Tibial artery (tissue), 4 donors: Measurements from ENCODE around the gene LMLN.

Source experiments
- DNase-seq, 2 donors: peaks; one replicate each; pipeline ENCODE4 v3.0.0-alpha.2; 2019
- H3K27ac ChIP-seq, 2 donors: fragments of 200-600 bp; sonication (generic) in 1 of 2; 1 replicate in 1 of 2; 2 replicates in 1 of 2; pipeline ENCODE4 v1.5.1; 2018 to 2019; ENCODE audit warnings: mild to moderate bottlenecking in 1 of 2
- H3K27me3 ChIP-seq, 2 donors: fragments of 200-600 bp; sonication (generic) in 1 of 2; one replicate each; pipeline versions ENCODE4 v1.5.1 to v1.6.0; 2016 to 2019
- H3K36me3 ChIP-seq, 3 donors: fragments of 200-600 bp; sonication (generic) in 2 of 3; one replicate each; pipeline ENCODE4 v1.5.1; 2016 to 2019; ENCODE audit warnings: mild to moderate bottlenecking in 2 of 3
- H3K4me1 ChIP-seq, 4 donors: fragments of 200-600 bp; sonication (generic) in 2 of 4; 1 replicate in 3 of 4; 2 replicates in 1 of 4; pipeline ENCODE4 v1.5.1; 2016 to 2019
- H3K4me3 ChIP-seq, 2 donors: fragments of 200-600 bp; sonication (generic) in 1 of 2; 1 replicate in 1 of 2; 2 replicates in 1 of 2; pipeline ENCODE4 v1.5.1; 2018 to 2019; ENCODE audit warnings: mild to moderate bottlenecking in 2 of 2
- H3K9me3 ChIP-seq, 3 donors: fragments of 200-600 bp; sonication (generic) in 1 of 3; one replicate each; pipeline ENCODE4 v1.5.1; 2016 to 2019
- intact Hi-C: fragments of 100-400 bp; cut with DNase I; formaldehyde crosslinking; loops from one replicate; pipeline ENCODE4 v1.15.0; 2023; ENCODE audit warnings: low total_unique reads
- TF ChIP-seq, protein P1 (sequence below), 2 experiments: fragments of 200-600 bp in 1 of 2; fragments of 450-650 bp in 1 of 2; IDR thresholded peaks; one replicate each; pipeline ENCODE4 v1.5.1; 2017 to 2019; ENCODE audit warnings: antibody characterized with exemption in 2 of 2, mild to moderate bottlenecking in 1 of 2, moderate library complexity in 1 of 2

Gene LMLN

DNA sequence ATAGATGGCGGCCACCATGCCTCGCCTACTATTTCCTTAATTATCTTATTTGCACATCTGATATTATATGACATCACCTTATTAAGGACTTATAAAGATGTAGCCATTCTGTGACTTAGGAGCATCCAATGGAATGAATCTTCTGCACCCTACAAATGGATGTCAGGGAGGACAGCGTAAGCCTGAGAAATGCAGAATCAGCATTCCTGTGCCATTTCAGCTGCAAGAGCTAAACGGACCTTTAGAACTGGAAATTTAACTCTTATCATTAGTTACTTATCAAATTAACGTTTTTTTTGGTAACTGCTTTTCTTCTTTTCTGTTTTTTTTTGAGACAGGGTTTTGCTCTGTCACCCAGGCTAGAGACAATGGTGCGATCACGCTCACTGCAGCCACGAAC is 65.6 kb downstream of the LMLN start:
- TF ChIP-seq, protein P1, sequence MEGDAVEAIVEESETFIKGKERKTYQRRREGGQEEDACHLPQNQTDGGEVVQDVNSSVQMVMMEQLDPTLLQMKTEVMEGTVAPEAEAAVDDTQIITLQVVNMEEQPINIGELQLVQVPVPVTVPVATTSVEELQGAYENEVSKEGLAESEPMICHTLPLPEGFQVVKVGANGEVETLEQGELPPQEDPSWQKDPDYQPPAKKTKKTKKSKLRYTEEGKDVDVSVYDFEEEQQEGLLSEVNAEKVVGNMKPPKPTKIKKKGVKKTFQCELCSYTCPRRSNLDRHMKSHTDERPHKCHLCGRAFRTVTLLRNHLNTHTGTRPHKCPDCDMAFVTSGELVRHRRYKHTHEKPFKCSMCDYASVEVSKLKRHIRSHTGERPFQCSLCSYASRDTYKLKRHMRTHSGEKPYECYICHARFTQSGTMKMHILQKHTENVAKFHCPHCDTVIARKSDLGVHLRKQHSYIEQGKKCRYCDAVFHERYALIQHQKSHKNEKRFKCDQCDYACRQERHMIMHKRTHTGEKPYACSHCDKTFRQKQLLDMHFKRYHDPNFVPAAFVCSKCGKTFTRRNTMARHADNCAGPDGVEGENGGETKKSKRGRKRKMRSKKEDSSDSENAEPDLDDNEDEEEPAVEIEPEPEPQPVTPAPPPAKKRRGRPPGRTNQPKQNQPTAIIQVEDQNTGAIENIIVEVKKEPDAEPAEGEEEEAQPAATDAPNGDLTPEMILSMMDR (IDR thresholded peaks at IDR 0.05), result no peak
- intact Hi-C loops, result no loop called here
- H3K36me3 ChIP-seq, result peaks cover 7 to 44% (median 13%) of the 10 kb centered on the region in 3 donors

DNA sequence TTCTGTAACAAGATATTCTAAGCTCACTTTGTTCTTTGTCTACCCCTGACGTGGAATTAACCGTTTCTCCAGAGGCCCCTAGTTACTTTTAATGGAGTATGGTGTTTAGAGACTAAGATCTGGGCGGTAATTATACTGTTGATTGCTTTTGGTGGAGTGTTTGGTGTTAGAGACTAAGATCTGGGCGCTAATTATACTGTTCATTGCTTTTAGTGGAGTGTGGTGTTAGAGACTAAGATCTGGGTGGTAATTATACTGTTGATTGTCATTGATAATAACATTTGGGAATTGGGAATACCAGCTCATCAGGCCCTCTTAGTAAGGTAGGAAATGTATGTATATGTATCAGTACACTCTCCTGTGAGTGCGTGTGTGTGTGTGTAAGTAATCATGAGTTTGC is 66.6 kb downstream of the LMLN start:
- H3K36me3 ChIP-seq, result peaks cover 10 to 42% (median 13%) of the 10 kb centered on the region in 3 donors
- no peaks in the 10 kb centered on the region for H3K9me3 ChIP-seq
- H3K27me3 ChIP-seq, result no peaks in the 10 kb centered on the region
- intact Hi-C loops, result no loop called here
- H3K4me3 ChIP-seq, result no peak overlapping the region
- DNase-seq, result no peak
- no peak overlapping the region for H3K27ac ChIP-seq
- no peaks in the 10 kb centered on the region for H3K4me1 ChIP-seq
- TF ChIP-seq, protein P1 (IDR thresholded peaks at IDR 0.05), result no peak

More for the DNA sequence above, 65.6 kb downstream of the LMLN start:
- Histone ChIP-seq H3K27me3 (no peaks in the 10 kb centered on the region), H3K9me3 (no peaks in the 10 kb centered on the region), H3K4me3 (no peak overlapping the region), H3K4me1 (no peaks in the 10 kb centered on the region), H3K27ac (no peak overlapping the region)
- no peak for DNase-seq

DNA sequence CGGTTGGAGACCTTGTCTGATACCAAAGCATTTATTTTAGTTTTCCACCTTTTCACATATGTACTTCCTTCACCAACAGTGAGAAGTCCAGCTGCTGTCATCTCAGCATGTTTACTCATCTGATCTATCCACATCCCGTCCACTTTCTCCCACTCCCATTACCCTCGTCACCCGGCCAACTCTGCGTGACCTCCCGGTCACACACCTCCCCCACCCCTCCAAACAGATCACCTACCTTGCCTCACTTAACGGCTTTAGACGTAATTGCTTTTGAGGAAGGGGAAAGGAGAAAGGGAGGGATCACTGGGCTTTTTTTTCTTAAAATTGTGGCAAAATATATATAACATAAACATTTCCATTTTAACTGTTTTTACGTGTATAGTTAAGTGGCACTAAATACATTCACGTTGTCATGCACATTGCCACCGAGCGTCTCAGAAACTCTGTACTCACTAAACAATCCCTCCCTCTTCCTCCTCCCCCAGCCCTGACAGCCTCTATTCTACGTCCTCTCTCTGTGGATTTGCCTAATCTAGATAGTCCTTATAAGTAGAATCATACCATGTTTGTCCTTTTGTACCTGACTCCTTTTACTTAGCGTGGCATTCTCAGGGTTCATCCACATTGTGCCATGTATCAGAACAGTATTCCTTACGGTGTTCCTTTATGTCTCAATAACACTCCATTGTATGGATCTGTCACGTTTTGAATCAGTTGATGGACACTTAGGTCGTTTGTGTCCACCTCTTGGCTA is 67.2 kb downstream of the LMLN start:
- no peak overlapping the region for H3K27ac ChIP-seq
- no peaks in the 10 kb centered on the region for H3K27me3 ChIP-seq
- no peak overlapping the region for H3K4me3 ChIP-seq
- intact Hi-C loops, result no loop called here
- H3K9me3 ChIP-seq, result no peaks in the 10 kb centered on the region
- H3K36me3 ChIP-seq, result peaks cover 10 to 36% (median 13%) of the 10 kb centered on the region in 3 donors
- no peaks in the 10 kb centered on the region for H3K4me1 ChIP-seq
- no peak for DNase-seq
- TF ChIP-seq, protein P1 (IDR thresholded peaks at IDR 0.05), result no peak

DNA sequence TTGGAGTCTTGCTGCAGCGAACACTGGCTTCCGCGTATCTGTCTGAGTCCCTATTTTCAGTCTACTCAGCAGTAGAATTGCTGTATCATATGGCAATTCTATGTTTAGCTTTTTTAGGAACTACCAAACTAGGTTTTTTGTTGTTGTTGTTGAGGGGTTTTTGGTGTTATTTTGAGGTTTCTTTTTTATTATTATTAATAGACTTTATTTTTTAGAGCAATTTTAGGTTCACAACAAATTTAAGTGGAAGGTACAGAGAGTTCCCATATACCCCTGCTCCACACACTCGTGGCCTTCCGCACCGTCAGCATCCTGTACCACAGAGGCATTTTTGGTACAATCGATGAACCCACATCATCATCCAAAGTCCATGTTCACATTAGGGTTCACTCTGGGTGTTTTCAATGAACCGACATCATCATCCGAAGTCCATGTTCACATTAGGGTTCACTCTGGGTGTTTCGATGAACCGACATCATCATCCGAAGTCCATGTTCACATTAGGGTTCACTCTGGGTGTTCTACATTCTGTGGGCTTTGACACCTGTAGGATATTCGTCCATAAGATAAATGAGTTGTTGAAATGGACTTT is 67.9 kb downstream of the LMLN start:
- H3K4me3 ChIP-seq, result no peak overlapping the region
- no peaks in the 10 kb centered on the region for H3K9me3 ChIP-seq
- intact Hi-C loops, result no loop called here
- peaks cover 8 to 34% (median 10%) of the 10 kb centered on the region in 3 donors for H3K36me3 ChIP-seq
- no peak for DNase-seq
- H3K27ac ChIP-seq, result no peak overlapping the region
- no peaks in the 10 kb centered on the region for H3K27me3 ChIP-seq
- TF ChIP-seq, protein P1 (IDR thresholded peaks at IDR 0.05), result no peak
- H3K4me1 ChIP-seq, result no peaks in the 10 kb centered on the region

DNA sequence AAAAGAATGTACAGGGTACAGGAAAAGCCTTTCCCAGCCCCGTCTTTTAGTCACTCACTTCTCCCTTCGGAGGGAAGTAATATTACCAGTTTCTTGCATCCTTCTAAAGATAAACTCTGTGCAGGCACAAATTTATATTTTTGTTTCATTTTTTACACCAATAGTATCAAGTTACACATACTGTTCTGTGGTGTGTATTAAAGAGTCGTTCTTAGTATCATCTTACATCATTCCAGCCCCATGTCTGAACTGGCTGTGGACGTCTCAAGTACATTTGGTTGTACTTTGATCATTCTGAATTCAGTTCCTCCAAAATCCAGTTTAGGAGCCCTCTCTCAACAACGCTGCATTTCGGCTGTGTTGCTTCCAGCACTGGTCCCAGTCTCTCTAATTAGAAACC is 68.7 kb downstream of the LMLN start:
- intact Hi-C loops, result no loop called here
- Histone ChIP-seq H3K27me3 (no peaks in the 10 kb centered on the region), H3K4me3 (no peak overlapping the region), H3K4me1 (no peaks in the 10 kb centered on the region), H3K27ac (no peak overlapping the region), H3K36me3 (peaks cover 8 to 26% (median 10%) of the 10 kb centered on the region in 3 donors), H3K9me3 (no peaks in the 10 kb centered on the region)
- TF ChIP-seq, protein P1 (IDR thresholded peaks at IDR 0.05), result no peak
- DNase-seq, result no peak
